PC-9 (cell line): Measurements from ENCODE around the gene TEX44.

Source experiments
- CTCF ChIP-seq: fragments of 200-600 bp; sonication (generic); conservative IDR thresholded peaks from 2 replicates; pipeline ENCODE4 v1.6.1; 2017; ENCODE audit warnings: mixed run types, antibody characterized with exemption, mild to moderate bottlenecking, moderate library complexity
- EZH2 ChIP-seq: fragments of 200-600 bp; sonication (generic); IDR thresholded peaks from 2 replicates; pipeline ENCODE4 v1.8.0; 2017; ENCODE audit warnings: antibody characterized with exemption, low read depth

GRCh38 chr2:231567159-231567558 is 25.5 kb upstream of the TEX44 start:
- TF ChIP-seq CTCF, result no peak
- TF ChIP-seq EZH2, result no peak
